HepG2 (cell line): ENCODE measurements around the gene APC2. TPM values are rescaled to one million over a fixed set of nuclear protein-coding genes. Genes with fewer than 3 reads are reported as not detected.
A peak's percentile ranks its signal among the peaks of the same experiment; 100 is the strongest.

Experiments used
- EZH2 ChIP-seq: conservative IDR thresholded peaks from 2 replicates; pipeline ENCODE4 v1.6.1; 2012; ENCODE audit warnings: mild to moderate bottlenecking, low read depth, low read length, moderate library complexity
- KDM5B ChIP-seq: sonication (generic); formaldehyde crosslinking; IDR thresholded peaks from 2 replicates; pipeline ENCODE4 v1.4.0; 2020; ENCODE audit warnings: missing genetic modification reagents, mild to moderate bottlenecking, borderline replicate concordance
- MEF2D ChIP-seq: sonication (generic); formaldehyde crosslinking; IDR thresholded peaks from 2 replicates; pipeline ENCODE4 v1.5.1; 2020; ENCODE audit warnings: mild to moderate bottlenecking, missing genetic modification reagents
- MYC ChIP-seq: sonication (generic); formaldehyde crosslinking; IDR thresholded peaks from 2 replicates; pipeline ENCODE4 v1.9.0; 2021; ENCODE audit warnings: missing genetic modification reagents, borderline replicate concordance
- NPAS2 ChIP-seq: sonication (generic); formaldehyde crosslinking; IDR thresholded peaks from 2 replicates; pipeline ENCODE4 v1.8.0; 2022; ENCODE audit warnings: mild to moderate bottlenecking, missing genetic modification reagents, borderline replicate concordance
- ZNF367 ChIP-seq: sonication (generic); formaldehyde crosslinking; IDR thresholded peaks from 2 replicates; pipeline ENCODE4 v1.4.0; 2020; ENCODE audit warnings: missing genetic modification reagents, borderline replicate concordance
- polyA plus RNA-seq, 8 experiments: library from polyadenylated mRNA; depleted of rRNA in 3 of 8; stranded (reverse) in 7 of 8; unstranded in 1 of 8; fragments of >200 nt; fragmentation: Illumina TruSeq in 4 of 8; extraction: Trizol in 4 of 8; gene quantifications; 2 replicates each; pipeline versions ENCODE4 v1.2.1 to v1.2.3, GENCODE V29; 2011 to 2016; ENCODE audit warnings: low read depth in 4 of 8, missing spikeins in 1 of 8, mixed read lengths in 1 of 8; ENCODE audit not compliant: insufficient read depth in 1 of 8
- total RNA-seq, 5 experiments: library from RNA; depleted of rRNA; stranded (reverse); fragments of >200 nt; fragmentation: Illumina TruSeq; extraction: Trizol; gene quantifications; 2 replicates each; pipeline ENCODE4 v1.2.3, GENCODE V29; 2016; ENCODE audit warnings: low read depth in 1 of 5
- TF ChIP-seq, protein P1 (sequence below), 2 experiments: sonication (generic) in 1 of 2; formaldehyde crosslinking in 1 of 2; IDR thresholded peaks; 2 replicates each; pipeline versions ENCODE4 v1.4.0 to v1.6.1; 2016 to 2020; ENCODE audit warnings: borderline replicate concordance in 1 of 2, low read depth in 1 of 2, mild to moderate bottlenecking in 1 of 2, missing genetic modification reagents in 1 of 2
- TF ChIP-seq, protein P2 (sequence below): sonication (generic); formaldehyde crosslinking; conservative IDR thresholded peaks from 2 replicates; pipeline ENCODE4 v1.8.0; 2022; ENCODE audit warnings: missing genetic modification reagents
- TF ChIP-seq, protein P3 (sequence below): sonication (generic); formaldehyde crosslinking; IDR thresholded peaks from 2 replicates; pipeline ENCODE4 v1.8.0; 2022; ENCODE audit warnings: mild to moderate bottlenecking, missing genetic modification reagents
- TF ChIP-seq, protein P4 (sequence below): sonication (generic); formaldehyde crosslinking; IDR thresholded peaks from 2 replicates; pipeline ENCODE4 v1.8.1; 2023; ENCODE audit warnings: mild to moderate bottlenecking, missing genetic modification reagents
- TF ChIP-seq, protein P5 (sequence below): sonication (generic); formaldehyde crosslinking; IDR thresholded peaks from 2 replicates; pipeline ENCODE4 v1.5.1; 2020; ENCODE audit warnings: mild to moderate bottlenecking, missing genetic modification reagents
- TF ChIP-seq, protein P6 (sequence below): IDR thresholded peaks from 2 replicates; pipeline ENCODE4 v1.6.1; 2012; ENCODE audit warnings: low read depth, low read length, improper control_type of control experiment

APC2 gene
- total and polyA plus RNA-seq, 2 of the 13 experiments (the other 11 are each of a cell fraction or from before 2014, with no cell fraction given), result 0.08 to 0.22 TPM

DNA sequence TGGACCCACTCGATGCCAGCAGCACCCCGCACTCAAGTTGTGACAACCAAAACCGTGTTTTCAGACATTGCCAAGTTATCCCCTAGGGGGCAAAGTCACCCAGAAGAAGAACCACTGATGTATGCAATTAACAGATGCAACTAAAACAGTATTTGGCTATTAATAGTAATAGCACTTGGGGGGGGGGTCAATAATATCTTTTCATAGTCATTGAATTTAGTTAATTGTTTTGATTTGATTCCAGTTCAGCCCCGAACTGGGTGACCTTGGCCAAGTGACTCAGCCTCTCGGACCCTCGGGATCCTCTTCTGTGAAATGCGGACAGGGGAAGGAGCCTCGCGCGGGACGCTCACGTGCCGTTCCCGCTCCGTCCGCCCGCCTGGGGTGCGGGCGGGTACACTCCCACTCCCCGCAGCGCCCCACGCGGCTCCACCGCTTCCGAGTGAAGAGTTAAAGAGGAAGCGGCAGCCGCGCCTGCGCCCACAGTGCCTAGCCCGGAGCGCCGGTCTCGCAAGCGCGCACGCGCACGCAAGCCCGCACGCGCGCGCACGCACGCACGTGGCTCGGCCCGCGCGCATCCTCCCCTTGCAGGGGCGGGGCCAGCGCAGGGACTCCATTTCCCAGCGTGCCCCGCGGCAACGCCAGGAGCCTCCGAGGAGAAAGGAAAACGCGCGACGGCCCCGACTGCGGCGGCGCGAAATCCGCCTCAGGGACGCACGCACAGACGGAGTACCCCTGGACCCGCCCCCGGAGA is 43.0 kb upstream of the APC2 start (continued):
- TF ChIP-seq, protein P1, sequence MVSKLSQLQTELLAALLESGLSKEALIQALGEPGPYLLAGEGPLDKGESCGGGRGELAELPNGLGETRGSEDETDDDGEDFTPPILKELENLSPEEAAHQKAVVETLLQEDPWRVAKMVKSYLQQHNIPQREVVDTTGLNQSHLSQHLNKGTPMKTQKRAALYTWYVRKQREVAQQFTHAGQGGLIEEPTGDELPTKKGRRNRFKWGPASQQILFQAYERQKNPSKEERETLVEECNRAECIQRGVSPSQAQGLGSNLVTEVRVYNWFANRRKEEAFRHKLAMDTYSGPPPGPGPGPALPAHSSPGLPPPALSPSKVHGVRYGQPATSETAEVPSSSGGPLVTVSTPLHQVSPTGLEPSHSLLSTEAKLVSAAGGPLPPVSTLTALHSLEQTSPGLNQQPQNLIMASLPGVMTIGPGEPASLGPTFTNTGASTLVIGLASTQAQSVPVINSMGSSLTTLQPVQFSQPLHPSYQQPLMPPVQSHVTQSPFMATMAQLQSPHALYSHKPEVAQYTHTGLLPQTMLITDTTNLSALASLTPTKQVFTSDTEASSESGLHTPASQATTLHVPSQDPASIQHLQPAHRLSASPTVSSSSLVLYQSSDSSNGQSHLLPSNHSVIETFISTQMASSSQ (IDR thresholded peaks at IDR 0.05; ENCODE audit: low read depth), result no peak
- TF ChIP-seq, protein P1 (CRISPR knock-in tag; IDR thresholded peaks at IDR 0.05; ENCODE audit: borderline replicate concordance), result 0 out of 2 replicates have a peak, but pooled peaks have one; percentile 34
- TF ChIP-seq, protein P2, sequence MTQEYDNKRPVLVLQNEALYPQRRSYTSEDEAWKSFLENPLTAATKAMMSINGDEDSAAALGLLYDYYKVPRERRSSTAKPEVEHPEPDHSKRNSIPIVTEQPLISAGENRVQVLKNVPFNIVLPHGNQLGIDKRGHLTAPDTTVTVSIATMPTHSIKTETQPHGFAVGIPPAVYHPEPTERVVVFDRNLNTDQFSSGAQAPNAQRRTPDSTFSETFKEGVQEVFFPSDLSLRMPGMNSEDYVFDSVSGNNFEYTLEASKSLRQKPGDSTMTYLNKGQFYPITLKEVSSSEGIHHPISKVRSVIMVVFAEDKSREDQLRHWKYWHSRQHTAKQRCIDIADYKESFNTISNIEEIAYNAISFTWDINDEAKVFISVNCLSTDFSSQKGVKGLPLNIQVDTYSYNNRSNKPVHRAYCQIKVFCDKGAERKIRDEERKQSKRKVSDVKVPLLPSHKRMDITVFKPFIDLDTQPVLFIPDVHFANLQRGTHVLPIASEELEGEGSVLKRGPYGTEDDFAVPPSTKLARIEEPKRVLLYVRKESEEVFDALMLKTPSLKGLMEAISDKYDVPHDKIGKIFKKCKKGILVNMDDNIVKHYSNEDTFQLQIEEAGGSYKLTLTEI (CRISPR knock-in tag), result no peak
- TF ChIP-seq, protein P3, sequence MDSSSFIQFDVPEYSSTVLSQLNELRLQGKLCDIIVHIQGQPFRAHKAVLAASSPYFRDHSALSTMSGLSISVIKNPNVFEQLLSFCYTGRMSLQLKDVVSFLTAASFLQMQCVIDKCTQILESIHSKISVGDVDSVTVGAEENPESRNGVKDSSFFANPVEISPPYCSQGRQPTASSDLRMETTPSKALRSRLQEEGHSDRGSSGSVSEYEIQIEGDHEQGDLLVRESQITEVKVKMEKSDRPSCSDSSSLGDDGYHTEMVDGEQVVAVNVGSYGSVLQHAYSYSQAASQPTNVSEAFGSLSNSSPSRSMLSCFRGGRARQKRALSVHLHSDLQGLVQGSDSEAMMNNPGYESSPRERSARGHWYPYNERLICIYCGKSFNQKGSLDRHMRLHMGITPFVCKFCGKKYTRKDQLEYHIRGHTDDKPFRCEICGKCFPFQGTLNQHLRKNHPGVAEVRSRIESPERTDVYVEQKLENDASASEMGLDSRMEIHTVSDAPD (CRISPR knock-in tag), result no peak
- peak; percentile 98 for TF ChIP-seq MYC (CRISPR knock-in tag)
- no peak for TF ChIP-seq NPAS2 (CRISPR knock-in tag)
- TF ChIP-seq, protein P4, sequence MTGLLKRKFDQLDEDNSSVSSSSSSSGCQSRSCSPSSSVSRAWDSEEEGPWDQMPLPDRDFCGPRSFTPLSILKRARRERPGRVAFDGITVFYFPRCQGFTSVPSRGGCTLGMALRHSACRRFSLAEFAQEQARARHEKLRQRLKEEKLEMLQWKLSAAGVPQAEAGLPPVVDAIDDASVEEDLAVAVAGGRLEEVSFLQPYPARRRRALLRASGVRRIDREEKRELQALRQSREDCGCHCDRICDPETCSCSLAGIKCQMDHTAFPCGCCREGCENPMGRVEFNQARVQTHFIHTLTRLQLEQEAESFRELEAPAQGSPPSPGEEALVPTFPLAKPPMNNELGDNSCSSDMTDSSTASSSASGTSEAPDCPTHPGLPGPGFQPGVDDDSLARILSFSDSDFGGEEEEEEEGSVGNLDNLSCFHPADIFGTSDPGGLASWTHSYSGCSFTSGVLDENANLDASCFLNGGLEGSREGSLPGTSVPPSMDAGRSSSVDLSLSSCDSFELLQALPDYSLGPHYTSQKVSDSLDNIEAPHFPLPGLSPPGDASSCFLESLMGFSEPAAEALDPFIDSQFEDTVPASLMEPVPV (CRISPR knock-in tag), result no peak; the same call in 1 of the 2 replicates
- TF ChIP-seq MEF2D (CRISPR knock-in tag), result peak; percentile 37; the same call in 1 of the 2 replicates
- no peak for TF ChIP-seq ZNF367 (CRISPR knock-in tag)
- no peak for TF ChIP-seq KDM5B
- TF ChIP-seq, protein P5, sequence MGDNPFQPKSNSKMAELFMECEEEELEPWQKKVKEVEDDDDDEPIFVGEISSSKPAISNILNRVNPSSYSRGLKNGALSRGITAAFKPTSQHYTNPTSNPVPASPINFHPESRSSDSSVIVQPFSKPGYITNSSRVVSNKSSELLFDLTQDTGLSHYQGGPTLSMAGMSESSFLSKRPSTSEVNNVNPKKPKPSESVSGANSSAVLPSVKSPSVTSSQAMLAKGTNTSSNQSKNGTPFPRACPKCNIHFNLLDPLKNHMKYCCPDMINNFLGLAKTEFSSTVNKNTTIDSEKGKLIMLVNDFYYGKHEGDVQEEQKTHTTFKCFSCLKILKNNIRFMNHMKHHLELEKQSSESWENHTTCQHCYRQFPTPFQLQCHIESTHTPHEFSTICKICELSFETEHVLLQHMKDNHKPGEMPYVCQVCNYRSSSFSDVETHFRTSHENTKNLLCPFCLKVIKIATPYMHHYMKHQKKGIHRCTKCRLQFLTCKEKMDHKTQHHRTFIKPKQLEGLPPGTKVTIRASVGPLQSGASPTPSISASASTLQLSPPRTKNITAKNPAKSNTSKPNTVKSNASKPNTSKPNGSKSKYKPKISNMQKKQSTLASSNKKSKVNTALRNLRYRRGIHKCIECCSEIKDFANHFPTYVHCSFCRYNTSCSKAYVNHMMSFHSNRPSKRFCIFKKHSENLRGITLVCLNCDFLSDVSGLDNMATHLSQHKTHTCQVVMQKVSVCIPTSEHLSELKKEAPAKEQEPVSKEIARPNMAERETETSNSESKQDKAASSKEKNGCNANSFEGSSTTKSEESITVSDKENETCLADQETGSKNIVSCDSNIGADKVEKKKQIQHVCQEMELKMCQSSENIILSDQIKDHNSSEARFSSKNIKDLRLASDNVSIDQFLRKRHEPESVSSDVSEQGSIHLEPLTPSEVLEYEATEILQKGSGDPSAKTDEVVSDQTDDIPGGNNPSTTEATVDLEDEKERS (CRISPR knock-in tag), result no peak
- TF ChIP-seq, protein P6, sequence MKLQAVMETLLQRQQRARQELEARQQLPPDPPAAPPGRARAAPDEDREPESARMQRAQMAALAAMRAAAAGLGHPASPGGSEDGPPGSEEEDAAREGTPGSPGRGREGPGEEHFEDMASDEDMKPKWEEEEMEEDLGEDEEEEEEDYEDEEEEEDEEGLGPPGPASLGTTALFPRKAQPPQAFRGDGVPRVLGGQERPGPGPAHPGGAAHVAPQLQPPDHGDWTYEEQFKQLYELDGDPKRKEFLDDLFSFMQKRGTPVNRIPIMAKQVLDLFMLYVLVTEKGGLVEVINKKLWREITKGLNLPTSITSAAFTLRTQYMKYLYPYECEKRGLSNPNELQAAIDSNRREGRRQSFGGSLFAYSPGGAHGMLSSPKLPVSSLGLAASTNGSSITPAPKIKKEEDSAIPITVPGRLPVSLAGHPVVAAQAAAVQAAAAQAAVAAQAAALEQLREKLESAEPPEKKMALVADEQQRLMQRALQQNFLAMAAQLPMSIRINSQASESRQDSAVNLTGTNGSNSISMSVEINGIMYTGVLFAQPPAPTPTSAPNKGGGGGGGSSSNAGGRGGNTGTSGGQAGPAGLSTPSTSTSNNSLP, result no peak
- TF ChIP-seq EZH2, result no peak
